ENCODE data around the gene FAM171A2.
A peak's percentile ranks its signal among the peaks of the same experiment; 100 is the strongest.

Gene FAM171A2

DNA sequence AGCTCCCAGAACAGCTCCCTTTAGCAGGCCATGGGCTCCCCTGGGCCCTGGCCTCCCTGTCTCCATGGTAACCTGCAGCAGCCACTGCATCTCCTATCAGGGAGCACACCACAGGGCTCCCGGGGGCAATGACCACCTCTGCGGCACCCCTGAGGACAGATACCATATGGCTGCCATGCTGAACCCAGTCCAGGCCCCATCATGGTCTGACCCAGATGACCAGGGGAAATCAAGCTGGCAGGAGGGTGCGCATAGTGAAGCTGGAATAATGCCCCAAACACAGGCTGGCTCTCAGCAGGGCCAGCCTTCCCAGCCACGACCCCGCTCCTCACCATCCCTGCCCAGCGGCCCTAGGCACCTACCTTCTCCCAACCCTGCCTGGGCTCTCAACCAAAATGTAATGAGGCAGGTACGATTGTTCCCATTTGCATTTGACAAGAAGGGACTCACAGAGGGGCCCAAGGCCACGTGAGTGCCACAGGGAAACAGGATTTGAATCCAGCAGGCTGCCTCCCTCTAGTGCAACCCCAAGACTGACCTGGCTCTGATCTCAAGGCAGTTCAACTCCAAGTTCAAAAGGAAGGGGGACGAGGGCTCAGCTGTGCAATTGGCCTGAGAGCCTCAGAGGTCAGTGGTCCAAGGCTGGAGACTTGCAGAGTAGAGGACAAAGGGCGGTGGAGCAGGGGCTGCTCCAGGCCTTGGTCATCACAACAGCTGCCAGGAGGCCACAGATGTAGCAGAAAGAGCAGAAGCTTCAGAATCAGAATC lies 52.9 kb downstream of the FAM171A2 start:
- Mint-ChIP-seq H3K27ac (no peak overlapping the region), H3K27me3 (peaks cover 94% of the 10 kb centered on the region), H3K9me3 (no peaks in the 10 kb centered on the region), H3K4me1 (peaks cover 24% of the 10 kb centered on the region), H3K36me3 (no peaks in the 10 kb centered on the region), H3K4me3 (no peak overlapping the region)
- DNase-seq = no peak
- CTCF ChIA-PET = interaction anchor here (0.7 kb wide), 1 partner anchor 101 kb away, joined by 3 read pairs; no protein-coding TSS in a partner anchor

DNA sequence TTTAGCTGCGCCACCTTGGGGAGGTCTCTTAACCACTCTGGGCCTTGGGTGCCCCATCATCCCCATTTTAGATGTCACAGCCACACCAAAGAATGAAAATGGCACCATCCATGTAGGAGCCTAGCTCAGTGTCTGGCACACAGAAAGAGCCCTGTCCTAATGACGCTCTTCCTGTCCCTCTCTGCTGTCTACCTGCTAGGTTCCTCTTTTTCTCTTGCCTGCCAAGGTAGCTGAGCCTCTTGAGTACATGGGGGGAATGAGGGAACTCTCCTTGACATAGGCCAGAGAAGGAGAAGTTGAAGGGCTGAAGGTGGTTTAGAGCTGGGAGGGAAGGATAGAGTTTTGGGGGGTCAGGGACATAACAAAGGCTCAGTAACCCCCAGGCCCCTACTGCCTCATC lies 53.5 kb downstream of the FAM171A2 start:
- Mint-ChIP-seq H3K4me3 (no peak overlapping the region), H3K9me3 (no peaks in the 10 kb centered on the region)

DNA sequence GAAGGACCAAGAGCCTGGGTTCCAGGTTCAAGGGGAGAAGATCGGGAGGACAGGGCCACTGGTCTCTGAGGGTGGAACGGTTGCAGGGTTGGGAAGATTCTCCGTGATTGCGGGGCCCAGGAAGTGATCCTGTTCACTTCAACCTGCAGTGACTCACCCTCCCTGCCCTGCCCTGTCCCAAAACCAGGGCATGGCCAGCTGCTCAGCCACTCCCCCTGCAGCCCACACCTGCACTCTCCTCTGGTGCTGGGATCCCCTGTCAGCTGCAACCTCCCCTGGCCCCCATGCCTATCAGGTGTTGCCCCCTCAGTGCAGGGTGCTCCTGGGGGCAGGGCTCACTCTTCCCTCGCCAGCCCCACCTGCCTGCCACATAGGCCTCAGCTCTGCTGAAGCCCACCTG lies 54.2 kb downstream of the FAM171A2 start:
- Mint-ChIP-seq H3K27ac (no peak overlapping the region), H3K27me3 (peaks cover 93% of the 10 kb centered on the region), H3K4me3 (no peak overlapping the region), H3K4me1 (peaks cover 20% of the 10 kb centered on the region), H3K36me3 (no peaks in the 10 kb centered on the region), H3K9me3 (no peaks in the 10 kb centered on the region)
- no peak for DNase-seq
- CTCF ChIA-PET = no interaction called here

More for the DNA sequence above, 53.5 kb downstream of the FAM171A2 start:
- H3K27ac Mint-ChIP-seq = no peak overlapping the region
- CTCF ChIA-PET = no interaction called here
- peaks cover 20% of the 10 kb centered on the region for H3K4me1 Mint-ChIP-seq
- peaks cover 94% of the 10 kb centered on the region for H3K27me3 Mint-ChIP-seq
- DNase-seq = no peak
- H3K36me3 Mint-ChIP-seq = no peaks in the 10 kb centered on the region

GRCh38 chr17:44308865-44309264 lies 54.8 kb downstream of the FAM171A2 start:
- CTCF ChIA-PET = no interaction called here
- Mint-ChIP-seq H3K27me3 (peaks cover 92% of the 10 kb centered on the region), H3K4me3 (peak overlapping the region; percentile 38), H3K9me3 (no peaks in the 10 kb centered on the region), H3K4me1 (peaks cover 21% of the 10 kb centered on the region), H3K36me3 (no peaks in the 10 kb centered on the region), H3K27ac (no peak overlapping the region)
- DNase-seq = peak; percentile 41

DNA sequence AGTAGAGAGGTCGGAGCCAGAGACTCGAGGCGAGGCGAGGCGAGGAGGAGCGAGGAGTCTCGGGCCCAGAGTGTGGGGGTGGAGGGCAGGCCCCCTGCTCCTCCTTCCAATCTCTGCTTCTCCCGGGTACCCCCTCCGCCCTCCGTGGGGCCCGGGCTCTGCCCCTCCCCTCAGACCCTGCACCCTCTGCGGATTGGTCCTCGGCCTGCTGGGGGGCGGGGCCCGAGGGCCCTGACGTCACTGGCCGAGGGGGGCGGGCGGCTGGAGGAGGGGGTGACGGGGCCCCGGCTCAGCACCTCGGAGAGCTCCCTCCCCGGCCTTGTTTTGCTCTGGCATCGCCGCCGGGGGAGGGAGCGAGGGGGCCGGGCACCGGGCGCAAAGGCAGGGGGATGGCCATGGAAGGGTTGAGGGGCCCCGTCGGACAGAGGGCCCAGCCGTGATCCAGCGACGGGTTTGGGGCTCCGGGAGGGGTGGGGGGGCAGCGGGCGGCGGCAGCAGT lies 55.3 kb downstream of the FAM171A2 start, which contains the start of gene RUNDC3A:
RUNDC3A (plus strand) TSS at position 282 of the 499 bp plus-strand sequence. CDS start 232 bp downstream, outside the sequence.
- CTCF ChIA-PET = no interaction called here
- H3K4me1 Mint-ChIP-seq = peaks cover 21% of the 10 kb centered on the region
- no peaks in the 10 kb centered on the region for H3K9me3 Mint-ChIP-seq
- peaks cover 92% of the 10 kb centered on the region for H3K27me3 Mint-ChIP-seq
- no peaks in the 10 kb centered on the region for H3K36me3 Mint-ChIP-seq
- peak; percentile 91 for DNase-seq
- peak within 1 kb of the TSS; percentile 38 for H3K4me3 Mint-ChIP-seq
- H3K27ac Mint-ChIP-seq = no peak within 1 kb of the TSS

DNA sequence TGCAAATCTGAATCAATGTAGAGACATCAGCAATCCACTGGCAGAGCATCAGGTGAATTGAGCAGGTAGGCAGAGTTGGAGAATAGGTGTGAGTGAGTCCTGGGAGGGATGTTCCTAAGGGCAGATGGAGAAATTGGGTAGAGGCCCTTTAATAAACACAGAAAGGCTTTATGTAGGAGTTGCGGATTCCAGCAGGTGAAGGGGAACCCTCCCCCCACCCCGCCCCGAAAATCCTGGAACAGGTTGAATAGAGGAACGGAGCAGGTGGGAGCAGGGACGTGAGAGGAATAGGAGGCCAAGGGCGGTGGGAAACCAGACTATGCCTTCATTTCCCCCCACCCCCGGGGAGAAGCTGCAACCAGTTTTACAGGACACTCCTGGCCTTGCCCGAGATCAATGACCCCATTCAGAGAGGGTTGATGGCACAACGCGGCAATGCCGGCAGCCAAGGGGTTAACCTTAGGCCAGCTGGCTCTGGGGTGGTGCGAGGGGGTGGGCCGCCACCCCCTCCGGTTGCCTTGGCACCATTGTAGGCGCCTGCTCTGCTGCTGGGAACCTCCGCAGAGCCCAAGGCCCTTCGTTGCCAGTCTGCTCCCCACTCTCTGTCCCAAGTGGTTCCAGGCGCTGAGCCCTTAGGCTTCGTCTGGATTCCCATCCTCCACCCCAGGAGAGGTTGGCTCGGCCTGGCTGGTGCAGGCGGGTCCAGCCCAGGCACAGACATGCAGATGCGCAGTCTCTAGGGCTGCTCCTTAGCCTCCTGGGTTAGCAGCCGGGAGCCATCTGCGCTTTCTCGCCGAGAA lies 56.1 kb downstream of the FAM171A2 start:
- Mint-ChIP-seq H3K27me3 (peaks cover 85% of the 10 kb centered on the region), H3K4me1 (peaks cover 21% of the 10 kb centered on the region), H3K36me3 (no peaks in the 10 kb centered on the region), H3K27ac (no peak overlapping the region), H3K9me3 (no peaks in the 10 kb centered on the region), H3K4me3 (no peak overlapping the region)
- no peak for DNase-seq
- CTCF ChIA-PET = no interaction called here

- no peaks in the 10 kb centered on the region for H3K36me3 Mint-ChIP-seq
- H3K27me3 Mint-ChIP-seq = peaks cover 67% of the 10 kb centered on the region
- H3K9me3 Mint-ChIP-seq = no peaks in the 10 kb centered on the region
- peaks cover 16% of the 10 kb centered on the region for H3K4me1 Mint-ChIP-seq
- no peak overlapping the region for H3K4me3 Mint-ChIP-seq
- CTCF ChIA-PET = no interaction called here
- no peak overlapping the region for H3K27ac Mint-ChIP-seq
- no peak for DNase-seq
Observed at GRCh38 chr17:44304651-44305050, 59.0 kb downstream of the FAM171A2 start.
